GM19240 (cell line): ENCODE measurements around the gene SLC25A6.
"Not testable (repeated sequence)": the region's sequence is repeated elsewhere in the genome, so short reads cannot be mapped to it uniquely, and the experiment has no call there.

Source experiments
- DNase-seq: peaks from one replicate; pipeline ENCODE4 v3.0.0; 2011; ENCODE audit warnings: low spot score; ENCODE audit not compliant: insufficient read length

Gene SLC25A6

DNA sequence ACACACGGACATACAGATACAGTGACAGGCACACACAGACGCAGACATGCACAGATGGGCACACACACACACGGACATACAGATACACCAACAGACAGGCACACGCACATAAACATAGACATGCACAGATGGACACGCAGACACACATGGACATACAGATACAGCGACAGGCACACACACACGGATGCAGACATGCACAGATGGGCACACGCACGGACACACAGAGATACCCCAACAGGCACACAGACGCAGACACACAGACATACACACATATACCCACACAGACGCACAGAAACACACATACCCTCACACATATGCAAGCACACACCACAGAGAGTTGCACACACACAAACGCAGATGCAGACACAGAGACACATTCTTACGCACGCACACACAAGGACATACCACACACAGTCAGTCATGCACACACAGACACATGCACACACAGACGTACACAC lies 24.4 kb upstream of the SLC25A6 start:
- no peak for DNase-seq

GRCh38 chrX:1412551-1413161 lies 20.7 kb upstream of the SLC25A6 start:
- DNase-seq: no peak

- DNase-seq: no peak
Measured at GRCh38 chrX:1411326-1411725, 19.4 kb upstream of the SLC25A6 start.

DNA sequence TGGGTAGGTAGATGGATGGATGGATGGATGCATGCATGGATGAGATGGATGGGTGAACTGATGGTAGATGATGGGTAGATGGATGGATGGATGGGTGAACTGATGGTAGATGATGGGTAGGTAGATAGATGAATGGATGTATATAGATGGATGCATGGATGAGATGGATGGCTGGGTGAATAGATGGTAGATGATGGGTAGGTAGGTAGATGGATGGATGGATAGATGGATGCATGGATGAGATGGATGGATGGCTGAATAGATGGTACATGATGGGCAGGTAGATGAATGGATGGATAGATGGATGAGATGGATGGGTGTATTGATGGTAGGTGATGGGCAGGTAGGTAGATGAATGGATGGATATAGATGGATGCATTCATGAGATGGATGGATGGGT lies 15.1 kb upstream of the SLC25A6 start:
- DNase-seq: no peak

GRCh38 chrX:1405769-1406168 lies 13.9 kb upstream of the SLC25A6 start:
- not testable (repeated sequence) for DNase-seq

GRCh38 chrX:1403867-1404266 lies 12.0 kb upstream of the SLC25A6 start:
- not testable (repeated sequence) for DNase-seq

DNA sequence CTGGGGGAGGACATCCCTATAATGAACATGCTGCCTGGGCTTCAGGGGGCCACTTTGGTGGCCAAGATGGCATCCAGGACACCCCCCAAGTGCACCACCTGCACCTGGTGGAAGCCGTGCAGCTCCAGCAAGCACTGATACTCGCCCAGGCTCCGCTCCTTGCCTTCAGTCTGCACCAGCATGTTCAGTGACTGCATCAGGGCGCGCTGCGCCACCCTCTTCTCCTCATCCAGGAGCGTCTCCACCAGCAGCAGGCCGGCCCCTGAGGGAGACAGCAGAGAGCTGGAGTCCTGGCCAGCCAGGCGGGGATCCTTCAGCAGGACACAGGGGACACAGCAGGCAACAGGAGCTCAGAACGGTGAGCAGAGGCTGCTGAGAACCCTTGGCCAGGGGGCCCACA lies 11.3 kb upstream of the SLC25A6 start:
- DNase-seq: no peak

GRCh38 chrX:1401611-1402430 lies 9.9 kb upstream of the SLC25A6 start:
- DNase-seq: no peak

GRCh38 chrX:1400742-1401471 lies 9.0 kb upstream of the SLC25A6 start:
- no peak for DNase-seq

GRCh38 chrX:1400049-1400448 lies 8.1 kb upstream of the SLC25A6 start:
- DNase-seq: no peak

DNA sequence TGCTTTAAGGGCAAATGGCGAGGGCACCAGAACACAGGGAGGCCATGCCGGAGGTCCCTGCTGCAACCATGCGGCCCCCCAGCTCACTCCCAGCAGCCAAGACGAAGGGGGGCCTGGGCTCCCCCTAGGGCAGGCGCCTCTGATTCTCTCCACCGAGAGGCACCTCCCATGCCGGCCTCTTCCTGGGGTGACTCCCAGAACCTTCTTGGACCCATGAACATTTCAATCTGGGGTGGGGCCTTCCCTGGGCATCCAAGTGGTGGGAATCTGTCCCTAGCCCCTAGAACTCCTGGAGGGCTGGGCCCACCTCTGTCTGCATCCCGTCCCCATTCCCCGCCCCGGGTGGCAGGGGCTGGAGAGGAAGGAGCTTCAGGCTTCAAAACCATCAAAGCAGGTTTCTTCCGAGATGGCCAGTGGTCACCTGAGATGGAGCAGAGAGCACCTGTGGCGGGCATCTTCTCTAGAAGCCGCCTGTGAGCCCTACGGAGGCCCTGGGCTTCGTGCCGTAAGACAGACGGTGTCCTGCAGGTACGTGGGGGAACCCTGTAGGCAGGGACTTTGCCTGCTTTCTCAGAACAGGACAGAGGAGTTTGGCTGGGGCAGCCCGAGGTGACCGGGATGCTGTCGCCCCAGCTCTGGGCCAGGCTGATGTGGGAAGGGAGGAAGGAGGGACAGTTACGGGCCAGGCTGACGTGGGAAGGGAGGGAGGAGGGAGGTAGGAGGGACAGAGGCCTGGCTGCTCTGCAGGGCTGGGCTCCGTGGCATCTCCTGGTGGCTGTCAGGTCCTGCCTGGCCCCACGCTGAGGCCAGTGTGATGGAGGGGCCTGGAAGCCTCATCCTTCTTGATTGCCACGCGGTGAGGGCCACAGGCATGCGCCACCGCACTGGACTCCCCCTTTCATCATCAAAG lies 6.8 kb upstream of the SLC25A6 start:
- DNase-seq: no peak

GRCh38 chrX:1397441-1398270 lies 5.7 kb upstream of the SLC25A6 start:
- DNase-seq: no peak

GRCh38 chrX:1397001-1397400 lies 5.1 kb upstream of the SLC25A6 start:
- no peak for DNase-seq

DNA sequence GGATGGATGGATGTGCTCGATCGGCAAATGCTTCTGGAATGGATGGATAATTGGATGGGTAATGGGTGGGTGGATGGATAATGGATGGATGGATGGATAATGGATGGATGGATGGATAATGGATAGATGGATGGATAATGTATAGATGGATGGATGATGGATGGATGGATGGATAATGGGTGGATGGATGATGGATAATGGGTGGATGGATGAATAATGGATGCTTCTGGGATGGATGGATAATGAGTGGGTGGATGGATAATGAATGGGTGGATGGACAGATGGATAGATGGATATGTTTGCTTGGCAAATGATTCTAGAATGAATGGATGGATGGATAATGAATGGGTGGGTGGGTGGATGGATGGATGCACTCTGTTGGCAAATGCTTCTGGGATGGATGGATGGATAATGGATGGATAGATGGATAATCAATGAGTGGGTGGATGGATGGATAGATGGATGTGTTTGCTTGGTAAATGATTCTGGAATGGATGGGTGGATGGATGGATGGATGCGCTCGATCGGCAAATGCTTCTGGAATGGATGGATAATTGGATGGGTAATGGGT lies 3.8 kb upstream of the SLC25A6 start:
- DNase-seq: no peak

GRCh38 chrX:1394731-1395501 lies 3.0 kb upstream of the SLC25A6 start:
- no peak for DNase-seq

GRCh38 chrX:1393871-1394615 lies 2.1 kb upstream of the SLC25A6 start:
- no peak for DNase-seq

DNA sequence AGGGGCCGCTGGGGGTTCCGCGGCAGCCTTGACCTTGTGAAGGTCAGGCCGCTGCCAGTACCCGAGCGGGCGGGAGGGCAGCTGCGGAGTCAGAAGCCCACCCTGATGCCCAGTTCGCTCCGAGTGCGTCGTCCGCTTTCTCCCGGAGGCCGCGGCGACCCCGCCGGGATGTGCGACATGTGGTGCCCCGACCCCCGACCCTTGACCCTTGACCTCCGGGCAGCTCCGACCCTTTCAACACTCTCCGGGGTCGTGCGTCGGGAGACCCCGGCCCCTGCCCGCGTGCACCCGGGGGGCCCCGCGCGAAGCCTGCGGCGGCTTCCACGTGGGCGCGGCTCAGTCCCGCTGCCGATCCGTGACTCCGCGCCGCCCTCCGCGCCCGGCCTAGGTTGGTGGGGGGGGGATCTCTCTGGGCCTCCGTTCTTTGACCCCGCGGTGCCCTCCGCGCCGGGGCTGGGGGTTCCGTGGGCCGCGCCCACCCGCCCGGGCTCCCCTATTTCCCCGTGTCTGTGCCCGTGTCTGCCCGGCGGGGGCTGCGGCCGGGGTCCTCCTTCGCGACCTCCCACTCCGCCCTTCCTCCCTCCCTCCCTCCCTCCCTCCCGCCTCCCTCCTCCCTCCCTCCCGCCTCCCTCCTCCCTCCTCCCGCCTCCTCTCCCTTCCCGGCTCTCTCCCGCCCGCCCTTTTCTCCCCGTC lies 609 bp upstream of the SLC25A6 start:
- DNase-seq: peak; percentile 27

- no peak for DNase-seq
Measured at GRCh38 chrX:1391370-1391706, 575 bp downstream of the SLC25A6 start.
